Small intestine (tissue), 16 donors: Measurements from ENCODE around the gene PIGB. TPM values are rescaled to one million over a fixed set of nuclear protein-coding genes. Genes with fewer than 3 reads are reported as not detected.

Experiments used
- DNase-seq, 2 donors: peaks; one replicate each; pipeline versions ENCODE4 v3.0.0 to v3.0.0-alpha.2; 2013
- FAIRE-seq: peaks from 2 replicates; lab custom pipeline; 2012; peaks lifted over from hg19 to GRCh38; lab: Jason Lieb, UNC
- H3K27ac ChIP-seq, 3 donors: one replicate each; pipeline ENCODE4 v1.5.1; 2013; ENCODE audit warnings: low read length in 2 of 3, mild to moderate bottlenecking in 2 of 3, control low read depth in 1 of 3, inconsistent platforms in 1 of 3, low read depth in 1 of 3, moderate library complexity in 1 of 3
- H3K27me3 ChIP-seq, 3 donors: one replicate each; pipeline ENCODE4 v1.6.1; 2013; ENCODE audit warnings: low read length in 3 of 3, inconsistent platforms in 1 of 3; ENCODE audit not compliant: control insufficient read depth in 3 of 3, insufficient read depth in 3 of 3
- H3K36me3 ChIP-seq, 3 donors: one replicate each; pipeline ENCODE4 v1.6.1; 2013; ENCODE audit warnings: low read length in 3 of 3, inconsistent platforms in 1 of 3, low read depth in 1 of 3, mild to moderate bottlenecking in 1 of 3, moderate library complexity in 1 of 3; ENCODE audit not compliant: control insufficient read depth in 3 of 3, insufficient read depth in 2 of 3
- H3K4me1 ChIP-seq, 3 donors: one replicate each; pipeline ENCODE4 v1.6.1; 2013; ENCODE audit warnings: low read length in 2 of 3, inconsistent platforms in 1 of 3, low read depth in 1 of 3, mild to moderate bottlenecking in 1 of 3, moderate library complexity in 1 of 3; ENCODE audit not compliant: control insufficient read depth in 3 of 3, insufficient read depth in 2 of 3
- H3K4me3 ChIP-seq, 3 donors: one replicate each; pipeline ENCODE4 v1.5.1; 2013; ENCODE audit warnings: low read length in 3 of 3, control low read depth in 1 of 3, inconsistent platforms in 1 of 3, low read depth in 1 of 3, mild to moderate bottlenecking in 1 of 3, moderate library complexity in 1 of 3
- H3K9me3 ChIP-seq, 2 donors: one replicate each; pipeline ENCODE4 v1.6.1; 2013; ENCODE audit warnings: low read depth in 1 of 2, low read length in 1 of 2; ENCODE audit not compliant: control insufficient read depth in 2 of 2, insufficient read depth in 1 of 2
- WGBS, 3 donors: extraction: QIAGEN DNeasy Blood & Tissue Kit; methylation state at CpG; one replicate each; pipeline ENCODE4 v1.1.7; 2013; 5-methylcytosine and 5-hydroxymethylcytosine counted together
- long read RNA-seq, 10 donors: transcript quantifications; one replicate each; lab custom pipeline, GENCODE V29; 2026
- polyA plus RNA-seq, 4 donors: library from polyadenylated mRNA; stranded (reverse) in 3 of 4; unstranded in 1 of 4; fragments of 200-250 nt in 3 of 4; fragments of 120-200 nt in 1 of 4; gene quantifications; one replicate each; pipeline versions ENCODE4 v1.2.1 to v1.2.3, GENCODE V29; 2013
- donor health status: healthy with polysubstance abuse.
- donor health status: control.
- donor health status: control.
- donor health status: Bipolar disorder and iron deficiency.
- donor health status: healthy.

PIGB gene
- polyA plus RNA-seq: 10 to 100 TPM in 3 of 4 donors, 1 to 10 TPM in 1; 9.7 to 20.1 (median 12.6) TPM
- long read RNA-seq, donor 1: 0 reads
- long read RNA-seq, donor 2, partial matches to known transcripts: 8 of 14 reads
- long read RNA-seq, donor 2, other reads (novel, unspliced or antisense): 6 of 14 reads
- long read RNA-seq, donor 3, partial matches to known transcripts: 23 of 26 reads
- long read RNA-seq, donor 3, other reads (novel, unspliced or antisense): 0 of 26 reads
- long read RNA-seq, donor 4: 0 reads
- long read RNA-seq, donor 5, partial matches to known transcripts: 0 of 1 reads
- long read RNA-seq, donor 5, other reads (novel, unspliced or antisense): 0 of 1 reads
- long read RNA-seq, donor 6, partial matches to known transcripts: 0 of 2 reads
- long read RNA-seq, donor 6, other reads (novel, unspliced or antisense): 0 of 2 reads
- long read RNA-seq, donor 7, partial matches to known transcripts: 0 of 3 reads
- long read RNA-seq, donor 7, other reads (novel, unspliced or antisense): 0 of 3 reads
- long read RNA-seq, donor 8: 0 reads
- long read RNA-seq, donor 9, partial matches to known transcripts: 0 of 1 reads
- long read RNA-seq, donor 9, other reads (novel, unspliced or antisense): 0 of 1 reads
- long read RNA-seq, donor 10, partial matches to known transcripts: 0 of 3 reads
- long read RNA-seq, donor 10, other reads (novel, unspliced or antisense): 0 of 3 reads

DNA sequence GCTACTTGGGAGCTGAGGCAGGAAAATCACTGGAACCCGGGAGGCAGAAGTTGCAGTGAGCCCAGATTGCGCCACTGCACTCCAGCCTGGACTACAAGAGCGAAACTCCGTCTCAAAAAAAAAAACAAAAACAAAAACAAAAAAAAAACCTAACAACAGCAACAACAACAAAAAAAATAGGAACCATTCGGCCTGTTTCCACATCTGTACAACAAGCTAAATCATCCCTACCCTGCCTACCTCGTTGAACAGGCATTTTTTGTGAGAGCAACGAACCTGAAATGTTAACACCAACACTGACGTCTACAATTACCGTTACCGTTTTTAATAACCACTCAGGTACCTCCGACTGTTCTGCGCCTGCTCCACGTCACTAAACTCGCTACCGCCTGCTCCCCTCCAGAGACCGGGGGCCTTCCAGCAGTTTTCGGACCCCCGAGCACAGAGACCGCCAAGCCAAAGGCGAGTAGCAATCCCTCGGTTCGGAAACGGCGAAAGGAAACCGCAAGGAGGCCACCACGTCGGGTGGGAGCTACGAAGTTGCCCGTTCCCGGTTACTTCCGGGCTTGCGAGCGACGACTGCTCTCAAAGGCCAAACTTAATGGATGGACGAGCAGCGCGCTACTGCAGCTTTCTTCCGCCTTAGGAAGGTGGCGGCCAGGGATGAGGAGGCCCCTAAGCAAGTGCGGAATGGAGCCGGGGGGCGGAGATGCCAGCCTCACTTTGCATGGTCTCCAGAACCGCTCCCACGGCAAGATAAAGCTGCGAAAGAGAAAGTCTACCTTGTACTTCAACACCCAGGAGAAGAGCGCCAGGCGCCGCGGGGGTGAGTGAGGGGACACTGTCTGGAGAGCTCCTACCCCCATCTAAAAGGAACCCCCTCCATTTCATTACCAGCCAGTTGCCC lies at the start of gene PIGB, which contains the start of gene PIGBOS1:
Gene PIGB (plus strand): TSS at position 635 of the 907 bp plus-strand sequence. CDS start 29 bp downstream, at position 664.
Gene PIGBOS1 (minus strand): TSS at position 536 of the 907 bp plus-strand sequence. CDS start 1,331 bp downstream, outside the sequence.
- DNase-seq (peak; percentile 87 to 95), FAIRE-seq (no peak)
- H3K36me3 ChIP-seq: peaks cover 0 to 2% (median 2%) of the 10 kb centered on the region in 3 donors
- H3K9me3 ChIP-seq: no peaks in the 10 kb centered on the region
- 0 to 1% (median 0%) methylated on average over 49 of the region's 49 CpGs for WGBS, 3 donors
- no peaks in the 10 kb centered on the region for H3K27me3 ChIP-seq
- H3K4me3 ChIP-seq: peak within 1 kb of the TSS; percentile 66 to 100 (median 78)
- peaks cover 0 to 5% (median 0%) of the 10 kb centered on the region in 3 donors for H3K4me1 ChIP-seq
- H3K27ac ChIP-seq: peak within 1 kb of the TSS; percentile 86 to 97 (median 94)

DNA sequence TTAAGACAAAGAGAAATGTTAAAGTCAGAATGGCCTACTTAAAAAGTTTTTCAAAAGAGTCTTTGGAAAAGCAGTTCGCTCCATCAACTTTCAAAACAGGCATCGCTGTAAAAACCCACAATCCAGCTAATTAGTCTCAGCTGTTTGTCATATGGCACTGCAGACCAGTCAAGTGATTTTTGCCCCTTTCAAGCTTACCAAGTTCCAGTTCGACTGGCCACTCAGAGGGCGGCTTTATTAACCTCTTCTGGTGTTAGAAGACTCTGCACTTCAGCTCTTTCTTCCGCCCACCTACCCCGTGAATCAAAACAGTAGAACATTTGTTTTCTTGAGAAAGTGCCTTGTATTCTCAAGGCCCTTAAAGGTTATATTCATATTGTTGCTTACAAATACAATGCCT lies 48.7 kb upstream of the PIGB start:
- Histone ChIP-seq H3K9me3 (no peaks in the 10 kb centered on the region), H3K36me3 (no peaks in the 10 kb centered on the region), H3K4me3 (no peak overlapping the region), H3K27ac (no peak overlapping the region), H3K4me1 (no peaks in the 10 kb centered on the region), H3K27me3 (no peaks in the 10 kb centered on the region)
- 80 to 91% (median 86%) methylated on average over 6 of the region's 6 CpGs for WGBS, 3 donors
- FAIRE-seq (no peak), DNase-seq (no peak)

DNA sequence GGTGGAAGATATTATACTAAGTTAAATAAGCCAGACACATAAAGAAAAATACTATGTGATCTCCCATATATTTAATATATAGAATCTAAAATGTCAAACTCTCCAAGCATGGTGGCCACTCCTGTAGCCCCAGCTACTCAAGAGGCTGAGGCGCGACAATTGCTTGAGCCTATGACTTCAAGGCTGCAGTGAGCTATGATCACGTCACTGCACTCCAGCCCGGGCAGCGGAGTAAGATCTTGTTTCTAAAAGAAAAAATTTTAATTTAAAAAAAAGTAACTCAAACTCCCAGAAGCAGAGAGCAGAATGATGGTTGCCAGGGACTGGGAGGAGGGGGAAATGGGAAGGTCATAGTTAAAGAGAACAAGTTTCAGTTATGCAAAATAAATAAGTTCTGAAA lies 42.7 kb upstream of the PIGB start:
- Histone ChIP-seq H3K4me3 (no peak overlapping the region), H3K9me3 (no peaks in the 10 kb centered on the region), H3K36me3 (no peaks in the 10 kb centered on the region), H3K27ac (no peak overlapping the region), H3K27me3 (no peaks in the 10 kb centered on the region), H3K4me1 (no peaks in the 10 kb centered on the region)
- WGBS, 3 donors: 84 to 92% (median 86%) methylated on average over 5 of the region's 5 CpGs
- DNase-seq (no peak), FAIRE-seq (no peak)

DNA sequence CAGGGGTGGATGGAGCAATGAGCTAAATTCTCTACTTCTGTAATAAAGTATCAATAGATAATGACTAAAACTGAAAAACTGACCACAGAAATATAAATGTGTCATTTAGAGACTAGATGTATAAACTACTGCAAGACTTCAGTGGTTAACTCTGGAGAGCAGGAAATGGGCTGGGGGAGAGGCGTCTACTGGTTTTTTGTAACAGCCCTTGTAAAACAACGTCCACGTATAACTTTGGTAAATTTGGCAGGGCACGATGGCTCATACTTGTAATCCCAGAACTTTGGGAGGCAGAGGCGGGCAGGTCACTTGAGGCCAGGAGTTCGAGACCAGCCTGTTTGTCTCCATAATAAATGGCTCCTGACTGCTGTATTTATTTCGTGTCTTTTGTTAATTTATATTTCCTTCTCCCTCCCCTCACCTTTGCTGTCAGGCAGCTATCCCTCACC lies 41.9 kb upstream of the PIGB start:
- DNase-seq: no peak
- no peaks in the 10 kb centered on the region for H3K4me1 ChIP-seq
- no peaks in the 10 kb centered on the region for H3K36me3 ChIP-seq
- H3K27ac ChIP-seq: peak overlapping the region in 2 of 3 donors; percentile 52 to 91
- no peaks in the 10 kb centered on the region for H3K27me3 ChIP-seq
- no peaks in the 10 kb centered on the region for H3K9me3 ChIP-seq
- WGBS, 3 donors: 46 to 76% (median 64%) methylated on average over 7 of the region's 7 CpGs
- H3K4me3 ChIP-seq: no peak overlapping the region
- FAIRE-seq: no peak

DNA sequence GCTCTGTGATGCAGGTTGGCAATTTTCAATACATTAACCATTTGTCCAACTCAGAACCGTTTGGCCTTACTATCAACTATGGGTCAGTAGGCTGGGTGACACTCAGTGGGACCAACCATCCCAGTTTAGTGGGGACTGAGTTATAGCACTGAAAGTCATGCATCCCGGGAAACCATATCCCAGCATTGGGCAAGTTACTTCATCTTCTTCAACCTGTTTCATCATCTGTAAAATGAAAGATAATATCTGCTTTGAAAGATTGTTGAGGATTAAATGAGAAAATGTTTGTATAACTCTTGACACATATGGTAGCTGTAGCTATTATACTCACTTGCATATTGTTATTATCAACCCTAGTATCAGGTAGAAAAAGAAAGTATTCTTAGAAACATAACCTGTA lies 41.3 kb upstream of the PIGB start:
- Histone ChIP-seq H3K4me1 (no peaks in the 10 kb centered on the region), H3K36me3 (no peaks in the 10 kb centered on the region), H3K4me3 (no peak overlapping the region), H3K9me3 (no peaks in the 10 kb centered on the region), H3K27ac (peak overlapping the region in 2 of 3 donors; percentile 52 to 91), H3K27me3 (no peaks in the 10 kb centered on the region)
- WGBS, 3 donors: 76 to 79% (median 79%) methylated on average over 2 of the region's 2 CpGs
- FAIRE-seq: no peak
- DNase-seq: no peak

DNA sequence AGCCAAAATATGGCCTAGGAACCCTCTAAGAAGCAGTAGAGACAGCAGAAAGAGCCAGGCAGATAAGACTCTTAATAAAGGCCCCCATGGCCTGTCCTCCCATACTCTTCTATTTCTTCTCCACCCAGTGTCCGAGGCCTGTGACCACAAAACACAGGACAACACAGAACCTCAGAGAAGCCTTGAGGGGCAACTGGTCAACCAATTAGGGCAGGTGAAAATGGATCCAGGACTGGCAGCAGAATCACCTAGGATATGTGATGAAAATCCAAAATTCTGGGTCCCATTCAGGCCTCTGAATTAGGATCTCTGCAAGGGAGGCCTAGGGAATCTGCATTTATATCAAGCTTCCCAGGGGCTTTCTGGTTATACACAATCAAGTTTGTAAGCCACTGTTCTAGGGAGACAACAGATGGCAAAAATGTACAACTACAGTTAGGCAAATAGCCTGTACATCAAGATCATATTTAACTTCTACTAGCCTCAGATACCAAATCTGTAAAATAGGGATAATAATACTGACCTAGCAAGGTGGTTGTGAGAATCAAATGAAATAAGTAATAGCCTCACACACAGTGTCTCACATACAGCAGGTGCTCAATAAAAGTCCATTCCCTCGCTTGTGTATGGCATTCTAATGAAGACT lies 39.8 kb upstream of the PIGB start:
- no peaks in the 10 kb centered on the region for H3K9me3 ChIP-seq

DNA sequence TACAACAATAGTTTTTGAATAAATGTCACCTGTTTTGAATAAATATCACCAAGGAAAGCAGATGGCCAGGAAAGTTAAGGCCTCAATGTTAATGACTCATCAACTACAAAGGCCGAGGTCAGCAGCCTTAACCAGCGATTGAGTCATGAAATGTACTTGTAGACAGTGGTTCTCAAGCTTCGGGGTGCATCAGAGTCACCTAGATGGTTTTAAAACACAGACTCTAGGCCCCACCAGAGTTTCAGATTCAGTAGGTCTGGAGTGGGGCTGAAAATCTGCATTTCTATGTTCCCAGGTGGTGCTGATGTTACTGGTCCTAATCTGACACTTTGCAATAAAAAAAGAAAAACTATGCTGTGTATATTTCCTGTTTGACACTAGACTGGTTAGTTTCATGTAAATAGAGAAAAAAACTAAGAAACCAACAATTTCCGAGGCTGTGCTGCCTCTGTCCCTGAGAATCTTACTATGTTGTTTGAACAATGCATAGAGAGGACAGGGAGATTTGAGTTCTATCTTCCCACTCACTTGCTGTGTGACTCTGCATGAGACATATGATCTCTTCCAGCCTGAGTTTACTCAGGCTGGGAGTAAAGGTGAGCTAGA lies 39.2 kb upstream of the PIGB start:
- Histone ChIP-seq H3K27me3 (no peaks in the 10 kb centered on the region), H3K9me3 (no peaks in the 10 kb centered on the region), H3K4me3 (no peak overlapping the region), H3K36me3 (no peaks in the 10 kb centered on the region), H3K4me1 (no peaks in the 10 kb centered on the region), H3K27ac (peak overlapping the region in 2 of 3 donors; percentile 69 to 82)
- 45 to 71% (median 56%) methylated on average over 4 of the region's 4 CpGs for WGBS, 3 donors
- DNase-seq (peak; percentile 28 to 51), FAIRE-seq (no peak)

More for the DNA sequence above, 39.8 kb upstream of the PIGB start:
- H3K4me1 ChIP-seq: no peaks in the 10 kb centered on the region
- DNase-seq (no peak), FAIRE-seq (no peak)
- H3K36me3 ChIP-seq: no peaks in the 10 kb centered on the region
- no peaks in the 10 kb centered on the region for H3K27me3 ChIP-seq
- peak overlapping the region in 2 of 3 donors; percentile 57 to 82 for H3K27ac ChIP-seq
- WGBS, 3 donors: 75 to 88% (median 77%) methylated on average over 2 of the region's 2 CpGs
- no peak overlapping the region for H3K4me3 ChIP-seq
